PC-9 (cell line): ENCODE measurements around the gene IFNGR2. TPM values are rescaled to one million over a fixed set of nuclear protein-coding genes. Genes with fewer than 3 reads are reported as not detected.

Experiments used
- Bru-seq: library from RNA; stranded (reverse); fragments of 400-500 nt; gene quantifications from one replicate; lab custom pipeline; 2021; lab: Mats Ljungman, UMichigan
- BruChase-seq, 2 experiments: library from RNA; stranded (reverse); fragments of 400-500 nt; gene quantifications; one replicate each; lab custom pipeline; 2021; lab: Mats Ljungman, UMichigan
- BruUV-seq: library from RNA; stranded (reverse); fragments of 400-500 nt; replicated peaks from 2 replicates; lab custom pipeline; 2021; lab: Mats Ljungman, UMichigan
- CTCF ChIA-PET: fragments of 300-600 bp; sonication (Branson Sonifier 250); formaldehyde crosslinking; loops from one replicate; lab custom pipeline; 2022; ENCODE audit warnings: antibody characterized with exemption; lab: Charles Lee
- POLR2A ChIA-PET: fragments of 300-600 bp; sonication (Branson Sonifier 250); formaldehyde crosslinking; loops from one replicate; lab custom pipeline; 2022; ENCODE audit warnings: antibody characterized with exemption; ENCODE audit not compliant: unreplicated experiment; lab: Charles Lee
- DNase-seq, 2 experiments: peaks; one replicate each; pipeline versions ENCODE4 v3.0.0 to v3.0.0-alpha.2; 2015 to 2022; ENCODE audit warnings: mixed read lengths in 1 of 2
- H2AFZ ChIP-seq: fragments of 200-600 bp; sonication (generic); 2 replicates; pipeline ENCODE4 v1.8.1; 2017; ENCODE audit warnings: antibody characterized with exemption
- H3F3A ChIP-seq: fragments of 200-600 bp; sonication (generic); 2 replicates; pipeline ENCODE4 v1.8.1; 2017; ENCODE audit warnings: antibody characterized with exemption, mild to moderate bottlenecking, low read depth; ENCODE audit not compliant: insufficient read depth
- H3K27ac ChIP-seq: fragments of 200-600 bp; sonication (generic); 2 replicates; pipeline ENCODE4 v1.6.1; 2016; ENCODE audit warnings: mixed run types
- H3K27me3 ChIP-seq: fragments of 200-600 bp; sonication (generic); 2 replicates; pipeline ENCODE4 v1.6.1; 2016; ENCODE audit warnings: low read depth, mixed run types; ENCODE audit not compliant: insufficient read depth
- H3K36me3 ChIP-seq: fragments of 200-600 bp; sonication (generic); 2 replicates; pipeline ENCODE4 v1.6.1; 2016; ENCODE audit warnings: low read depth, mixed run types
- H3K4me1 ChIP-seq: fragments of 200-600 bp; sonication (generic); replicated peaks from 2 replicates; pipeline ENCODE4 v1.6.1; 2016; ENCODE audit warnings: mixed run types; ENCODE audit not compliant: insufficient read depth
- H3K4me2 ChIP-seq: fragments of 200-600 bp; sonication (generic); 2 replicates; pipeline ENCODE4 v1.6.1; 2017; ENCODE audit warnings: mixed run types
- H3K4me3 ChIP-seq: fragments of 200-600 bp; sonication (generic); 2 replicates; pipeline ENCODE4 v1.6.1; 2016; ENCODE audit warnings: mixed run types
- H3K79me2 ChIP-seq: fragments of 200-600 bp; sonication (generic); 2 replicates; pipeline ENCODE4 v1.6.1; 2017; ENCODE audit warnings: low read depth, mixed run types
- H3K9me2 ChIP-seq: fragments of 200-600 bp; sonication (generic); 2 replicates; pipeline ENCODE4 v1.8.1; 2017; ENCODE audit warnings: mild to moderate bottlenecking; ENCODE audit not compliant: insufficient read depth
- H3K9me3 ChIP-seq: fragments of 200-600 bp; sonication (generic); 2 replicates; pipeline ENCODE4 v1.8.1; 2016; ENCODE audit warnings: low read depth; ENCODE audit not compliant: insufficient read depth
- H4K20me1 ChIP-seq: fragments of 200-600 bp; sonication (generic); 2 replicates; pipeline ENCODE4 v1.8.1; 2017; ENCODE audit not compliant: insufficient read depth
- CTCF ChIP-seq: fragments of 200-600 bp; sonication (generic); conservative IDR thresholded peaks from 2 replicates; pipeline ENCODE4 v1.6.1; 2017; ENCODE audit warnings: mixed run types, antibody characterized with exemption, mild to moderate bottlenecking, moderate library complexity
- EZH2 ChIP-seq: fragments of 200-600 bp; sonication (generic); IDR thresholded peaks from 2 replicates; pipeline ENCODE4 v1.8.0; 2017; ENCODE audit warnings: antibody characterized with exemption, low read depth
- intact Hi-C: fragments of 100-400 bp; cut with micrococcal nuclease; formaldehyde crosslinking; loops from one replicate; pipeline ENCODE4 v1.10.0; 2022; ENCODE audit not compliant: unreplicated experiment
- long read RNA-seq: library from polyadenylated mRNA; stranded (forward); transcript quantifications from one replicate; pipeline ENCODE4 v2.0.0, GENCODE V29; 2022
- total RNA-seq: library from RNA; stranded (reverse); gene quantifications from 2 replicates; pipeline ENCODE4 v1.2.3, GENCODE V29; 2021

Gene IFNGR2, protein sequence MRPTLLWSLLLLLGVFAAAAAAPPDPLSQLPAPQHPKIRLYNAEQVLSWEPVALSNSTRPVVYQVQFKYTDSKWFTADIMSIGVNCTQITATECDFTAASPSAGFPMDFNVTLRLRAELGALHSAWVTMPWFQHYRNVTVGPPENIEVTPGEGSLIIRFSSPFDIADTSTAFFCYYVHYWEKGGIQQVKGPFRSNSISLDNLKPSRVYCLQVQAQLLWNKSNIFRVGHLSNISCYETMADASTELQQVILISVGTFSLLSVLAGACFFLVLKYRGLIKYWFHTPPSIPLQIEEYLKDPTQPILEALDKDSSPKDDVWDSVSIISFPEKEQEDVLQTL
- 16.0 and 16.1 TPM in 2 replicates for total RNA-seq
- percentile 53 among the genes with signal in this experiment for Bru-seq, nascent RNA
- BruChase-seq, experiment 1, labeled RNA remaining after a 2-hour chase, result percentile 60 among the genes with signal in this experiment
- BruChase-seq, experiment 2, labeled RNA remaining after a 6-hour chase, result percentile 62 among the genes with signal in this experiment
- long read RNA-seq, transcript IFNGR2-201 (7 exons, 2,221 nt), result major isoform, 54 of 61 reads
- long read RNA-seq, partial matches to known transcripts, result 2 of 61 reads
- long read RNA-seq, other reads (novel, unspliced or antisense), result 4 of 61 reads

GRCh38 chr21:33403128-33403785 lies at the start of gene IFNGR2:
Gene IFNGR2, plus strand, starts transcription at chr21:33403413. Its CDS starts 131 bp downstream, at chr21:33403544.
- peak in 1 of 2 experiments; percentile 9 for DNase-seq
- peak within 1 kb of the TSS; percentile 65 for H3K4me3 ChIP-seq
- no peaks in the 10 kb centered on the region for H3K9me3 ChIP-seq
- POLR2A ChIA-PET, result interaction anchor here (0.6 to 0.7 kb wide), 2 partner anchors 20 to 894 kb away, joined by 8 to 15 read pairs; no protein-coding TSS in a partner anchor
- no peaks in the 10 kb centered on the region for H3K9me2 ChIP-seq
- peak within 1 kb of the TSS; percentile 77 for H2AFZ ChIP-seq
- H4K20me1 ChIP-seq, result peaks cover 10% of the 10 kb centered on the region; the same call in 1 of the 2 replicates
- peaks cover 44% of the 10 kb centered on the region for H3K79me2 ChIP-seq
- CTCF ChIA-PET, result no interaction called here
- H3K27me3 ChIP-seq, result no peaks in the 10 kb centered on the region
- no peaks in the 10 kb centered on the region; the same call in 1 of the 2 replicates for H3K36me3 ChIP-seq
- peak within 1 kb of the TSS; percentile 85 for H3K4me2 ChIP-seq
- H3F3A ChIP-seq, result peaks cover 4% of the 10 kb centered on the region; the same call in 1 of the 2 replicates
- intact Hi-C loops, result no loop called here
- TF ChIP-seq CTCF (no peak), EZH2 (no peak)
- no TSS peak for BruUV-seq
- peaks cover 8% of the 10 kb centered on the region; the same call in 1 of the 2 replicates for H3K4me1 ChIP-seq
- H3K27ac ChIP-seq, result peak within 1 kb of the TSS; percentile 56

- no TSS peak for BruUV-seq
- DNase-seq, result no peak
- H3K27me3 ChIP-seq, result no peaks in the 10 kb centered on the region
- no peaks in the 10 kb centered on the region for H3K4me1 ChIP-seq
- no peak overlapping the region for H3K4me2 ChIP-seq
- TF ChIP-seq EZH2, result no peak
- TF ChIP-seq CTCF, result no peak
- H3K9me2 ChIP-seq, result no peaks in the 10 kb centered on the region
- intact Hi-C loops, result no loop called here
- H3K36me3 ChIP-seq, result no peaks in the 10 kb centered on the region
- no peaks in the 10 kb centered on the region for H4K20me1 ChIP-seq
- H3K27ac ChIP-seq, result no peak overlapping the region
- H3K4me3 ChIP-seq, result no peak overlapping the region
- POLR2A ChIA-PET, result no interaction called here
- CTCF ChIA-PET, result interaction anchor here (0.6 kb wide), 1 partner anchor 121 kb away, joined by 3 read pairs; no protein-coding TSS in a partner anchor
- no peak overlapping the region for H2AFZ ChIP-seq
- no peaks in the 10 kb centered on the region for H3K9me3 ChIP-seq
- H3F3A ChIP-seq, result peaks cover 4% of the 10 kb centered on the region; the same call in 1 of the 2 replicates
- H3K79me2 ChIP-seq, result no peaks in the 10 kb centered on the region
Observed at GRCh38 chr21:33355355-33355754, 47.9 kb upstream of the IFNGR2 start.

GRCh38 chr21:33355996-33356395 lies 47.2 kb upstream of the IFNGR2 start:
- Histone ChIP-seq H3K4me1 (no peaks in the 10 kb centered on the region), H3K9me2 (no peaks in the 10 kb centered on the region), H3K36me3 (no peaks in the 10 kb centered on the region), H3K27ac (no peak overlapping the region), H3K9me3 (no peaks in the 10 kb centered on the region), H3F3A (peaks cover 10% of the 10 kb centered on the region; the same call in 1 of the 2 replicates), H4K20me1 (no peaks in the 10 kb centered on the region), H2AFZ (no peak overlapping the region), H3K4me3 (no peak overlapping the region), H3K4me2 (no peak overlapping the region), H3K27me3 (no peaks in the 10 kb centered on the region), H3K79me2 (no peaks in the 10 kb centered on the region)
- POLR2A ChIA-PET, result no interaction called here
- CTCF ChIA-PET, result interaction anchor here (0.5 to 0.6 kb wide), 2 partner anchors 92 to 122 kb away, joined by 3 read pairs; no protein-coding TSS in a partner anchor
- intact Hi-C loops, result no loop called here
- no peak for DNase-seq
- no peak for TF ChIP-seq CTCF
- no TSS peak for BruUV-seq
